ENCODE measurements around the gene NEK9.

Gene NEK9

DNA sequence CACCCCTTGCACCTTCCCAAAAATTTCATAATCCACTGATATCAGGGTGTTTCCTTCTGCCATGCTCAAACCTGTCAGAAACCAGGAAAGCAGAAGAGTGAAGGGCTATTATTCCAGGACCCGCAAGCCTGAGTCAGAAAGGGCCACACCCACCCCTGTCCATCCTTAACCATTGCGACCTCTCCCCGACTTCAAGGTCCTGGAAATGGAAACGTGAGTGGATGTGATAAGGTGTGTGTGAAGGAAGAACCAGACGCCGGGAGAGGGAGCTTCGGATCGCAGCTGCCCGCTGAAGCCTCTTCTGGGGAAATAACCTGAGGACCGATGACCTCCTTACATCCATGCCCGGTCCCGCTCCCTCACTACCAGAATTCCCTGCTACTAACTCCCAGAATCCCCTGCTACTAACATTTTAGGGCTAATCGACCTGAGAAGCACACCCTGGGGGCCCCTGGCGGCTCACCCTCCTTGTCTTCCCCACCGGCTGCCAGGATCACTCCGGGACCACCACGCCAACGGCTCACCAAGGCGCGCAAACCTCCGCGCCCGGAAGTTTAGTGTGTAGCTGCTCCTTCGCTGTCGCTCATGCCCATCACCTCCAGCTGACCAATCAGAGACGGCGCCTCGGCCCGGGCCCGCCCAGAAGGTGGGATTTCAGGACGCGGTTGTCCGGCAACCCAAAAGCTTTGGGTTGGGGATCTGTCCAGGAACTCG, 63.2 kb downstream of the NEK9 start, which contains the start of gene ACYP1:
Gene ACYP1 (minus strand): TSS at position 534 of the 714 bp plus-strand sequence. CDS start 471 bp downstream, at position 63.
- DNase-seq: peak; percentile 91

DNA sequence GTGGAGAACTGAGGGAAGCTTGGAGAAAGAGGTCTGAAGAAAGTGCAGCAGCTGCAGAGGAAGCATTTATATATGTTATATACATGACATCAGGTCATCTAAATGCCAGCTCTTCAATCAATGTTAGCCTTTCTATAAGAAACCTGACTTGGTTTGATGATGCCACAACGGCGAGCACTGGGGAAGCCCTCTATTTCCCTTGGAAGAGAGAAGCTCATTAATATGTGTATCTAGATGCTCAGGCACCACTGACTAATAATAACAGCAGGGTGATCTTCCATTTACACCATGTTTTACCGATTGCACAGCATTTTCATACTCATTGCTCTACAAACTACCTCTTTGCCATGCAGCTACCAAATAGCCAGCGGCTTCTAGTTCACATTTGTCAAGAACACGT, 63.8 kb downstream of the NEK9 start:
- no peak for DNase-seq

DNA sequence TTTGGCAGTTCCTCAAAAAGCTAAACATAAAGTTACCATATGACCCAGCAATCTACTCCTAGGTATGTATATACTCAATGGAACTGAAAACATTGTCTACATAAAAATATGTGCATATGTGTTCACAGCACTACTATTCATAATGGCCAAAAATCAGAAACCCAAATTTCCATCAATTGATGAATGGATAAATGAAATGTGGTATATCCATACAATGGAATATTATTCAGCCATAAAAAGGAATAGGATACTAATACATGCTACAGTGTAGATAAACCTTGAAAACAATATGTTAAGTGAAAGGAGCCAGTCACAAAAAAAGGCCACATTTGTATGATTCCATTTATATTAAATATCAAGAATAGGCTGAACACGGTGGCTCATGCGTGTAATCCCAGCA, 66.4 kb downstream of the NEK9 start:
- no peak for DNase-seq

DNA sequence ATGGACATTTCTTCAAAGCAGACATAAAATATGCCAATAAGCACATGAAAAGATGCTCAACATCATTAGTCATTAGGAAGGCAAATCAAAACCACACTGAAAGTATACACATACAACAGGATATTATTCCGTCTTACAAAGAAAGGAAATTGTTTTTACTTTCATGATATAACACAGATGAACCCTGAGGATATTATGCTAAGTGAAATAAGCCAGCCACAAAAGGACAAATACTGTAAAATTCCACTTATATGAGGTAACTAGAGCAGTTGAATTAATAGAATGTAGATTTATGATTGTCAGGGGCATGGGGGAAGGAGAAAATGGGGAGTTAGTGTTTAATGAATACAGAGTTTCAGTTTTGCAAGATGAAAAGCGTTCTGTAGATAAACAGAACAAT, 67.2 kb downstream of the NEK9 start:
- DNase-seq: peak; percentile 83

DNA sequence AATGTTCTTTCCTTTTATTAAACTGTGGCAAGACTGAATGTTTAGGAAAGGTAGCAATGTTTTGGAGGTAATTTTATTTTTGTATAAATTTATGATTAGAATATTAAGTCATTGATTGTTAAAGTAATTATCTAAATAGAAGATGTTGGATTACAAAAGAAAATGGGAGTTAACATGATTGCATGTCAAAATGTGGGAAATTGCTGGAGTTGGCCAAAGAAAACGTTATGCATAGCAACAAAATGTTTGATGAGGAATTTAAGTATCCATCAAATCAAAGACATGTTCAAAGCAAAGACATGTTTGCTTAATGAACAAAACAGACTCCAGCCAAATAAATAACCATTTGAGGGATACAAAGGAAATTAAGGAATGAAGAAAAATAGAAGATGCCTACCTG, 72.4 kb downstream of the NEK9 start:
- DNase-seq: no peak

DNA sequence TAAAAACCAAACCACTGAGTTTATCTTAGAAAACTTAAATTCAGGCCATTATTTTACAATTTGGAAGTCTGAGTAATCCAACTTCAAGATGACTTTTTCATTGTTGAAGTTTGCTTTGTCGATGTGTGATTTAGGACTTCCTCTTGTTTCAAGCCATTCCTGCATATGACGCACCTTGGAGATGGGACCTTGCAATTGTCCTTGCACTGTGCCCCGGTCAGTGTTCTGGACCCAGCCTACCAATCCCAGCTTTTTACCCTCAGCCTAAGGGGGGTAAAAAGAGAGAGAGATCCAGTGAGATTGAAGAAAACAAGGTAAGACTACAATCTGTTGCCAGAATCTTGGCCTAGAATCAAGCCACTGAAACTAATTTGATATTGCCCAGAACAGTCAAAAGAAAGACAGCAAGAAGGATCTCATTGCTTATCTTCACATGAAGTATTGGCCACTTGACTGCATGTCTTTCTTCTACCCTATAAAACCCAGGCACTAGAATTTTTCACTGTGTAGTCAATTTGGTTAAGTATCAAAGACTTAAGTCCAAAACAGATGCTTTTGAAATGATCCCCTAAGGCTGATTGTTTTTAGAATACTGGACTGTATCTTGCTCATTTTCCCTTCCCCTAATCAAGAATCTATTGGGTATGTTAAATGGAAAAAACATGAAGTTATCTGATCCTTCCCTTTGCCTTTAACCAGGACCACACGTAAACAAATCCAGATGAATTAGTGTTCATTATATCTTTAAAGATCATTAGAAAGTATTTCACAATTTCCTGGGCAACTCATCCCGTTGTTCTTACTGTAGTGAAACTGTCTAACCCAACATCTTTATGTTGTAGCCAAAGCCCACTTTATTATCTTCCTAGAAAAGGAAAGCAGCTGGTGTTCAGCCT, 73.2 kb downstream of the NEK9 start:
- peak; percentile 35 for DNase-seq

DNA sequence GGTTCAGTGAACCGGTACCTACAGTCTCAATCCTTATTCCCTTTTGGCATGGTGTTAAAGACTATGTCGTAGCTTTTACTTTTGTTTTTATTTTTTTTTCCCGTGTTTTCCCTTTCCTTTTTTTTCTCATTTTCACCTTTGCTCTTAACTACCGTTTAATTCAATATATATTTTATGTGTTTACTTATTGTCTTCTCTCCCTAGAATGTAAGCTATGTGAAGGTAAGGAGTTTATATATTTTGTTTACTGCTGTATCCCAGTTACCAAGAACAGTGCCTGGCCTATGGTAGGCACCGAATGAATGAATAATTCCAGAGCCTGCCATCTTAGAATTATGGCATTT, 75.3 kb downstream of the NEK9 start:
- DNase-seq: no peak

DNA sequence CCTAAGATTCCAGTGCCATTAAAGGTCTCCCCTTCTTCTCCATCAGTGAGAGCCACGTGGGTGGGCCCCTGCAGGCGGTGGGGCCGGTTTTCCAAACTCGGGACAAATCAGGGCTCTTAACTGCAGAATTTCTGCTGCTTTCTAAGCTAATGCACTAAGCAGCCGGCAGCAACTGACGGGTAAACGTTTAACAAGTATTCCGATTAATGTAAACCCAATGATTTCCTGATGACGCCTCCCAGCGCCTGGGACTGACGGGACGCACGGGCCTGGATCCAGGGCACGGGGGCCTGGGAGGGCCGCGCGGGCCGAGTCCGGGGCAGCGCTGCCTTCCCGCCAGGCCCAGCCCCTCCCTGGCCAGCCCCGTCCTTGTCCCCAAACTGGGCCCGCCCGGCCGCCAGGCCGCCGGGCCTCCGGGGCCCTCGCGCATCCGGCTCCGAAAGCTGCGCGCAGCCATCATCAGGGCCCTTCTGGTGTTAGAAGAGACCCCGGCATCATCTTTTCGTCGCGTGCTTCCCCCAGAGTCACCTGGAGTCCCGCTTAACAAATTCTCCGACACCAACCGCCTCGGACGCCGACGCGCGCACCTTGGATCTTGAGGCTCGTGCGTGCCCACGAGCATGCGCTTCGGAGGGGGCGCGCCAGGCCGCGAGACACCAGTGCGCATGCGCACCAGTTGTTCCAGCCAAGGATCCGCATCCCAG, 75.8 kb downstream of the NEK9 start, which contains the start of gene MLH3:
Gene MLH3 (minus strand): TSS at position 616 of the 704 bp plus-strand sequence. CDS start 1,812 bp downstream, outside the sequence.
- DNase-seq: peak; percentile 79

DNA sequence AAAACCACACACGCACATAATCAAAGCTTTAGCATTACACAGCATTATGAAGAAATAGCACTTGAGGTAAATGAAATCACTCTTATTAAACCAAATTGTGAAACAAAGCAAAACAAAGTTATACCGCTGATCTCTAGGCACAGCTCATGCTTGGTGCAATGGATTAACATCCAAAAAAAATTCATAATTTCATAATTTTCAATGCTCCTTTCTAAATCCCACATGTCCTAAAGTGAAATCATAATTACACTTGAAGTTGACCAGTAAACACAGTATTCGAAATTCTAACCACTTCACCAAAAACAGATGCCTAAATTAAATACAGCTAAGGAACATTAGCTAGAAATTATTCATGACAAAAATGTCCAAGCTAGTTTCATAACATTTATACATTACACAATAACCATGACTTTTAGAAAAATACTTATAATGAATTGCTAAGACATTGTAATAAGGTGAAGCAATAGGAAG, 77.1 kb downstream of the NEK9 start:
- DNase-seq: no peak

DNA sequence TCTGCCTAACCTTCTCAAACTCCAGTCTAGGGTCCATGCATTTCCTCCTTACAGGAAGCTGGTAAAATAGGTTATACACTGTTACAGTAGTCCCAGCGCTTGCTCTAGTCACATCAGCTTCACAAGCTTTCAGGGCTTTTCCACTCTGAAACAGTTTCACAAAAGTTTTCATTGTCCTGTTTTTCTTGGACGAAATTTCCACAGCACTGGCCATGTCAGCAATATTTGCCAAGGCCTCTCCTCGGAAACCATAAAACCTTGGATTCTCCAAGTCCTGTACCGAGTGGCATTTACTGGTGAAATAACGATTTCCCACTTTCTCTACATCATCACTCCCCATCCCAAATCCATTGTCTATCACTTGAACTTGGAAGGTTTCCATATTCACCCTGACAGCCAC, 77.7 kb downstream of the NEK9 start:
- no peak for DNase-seq

DNA sequence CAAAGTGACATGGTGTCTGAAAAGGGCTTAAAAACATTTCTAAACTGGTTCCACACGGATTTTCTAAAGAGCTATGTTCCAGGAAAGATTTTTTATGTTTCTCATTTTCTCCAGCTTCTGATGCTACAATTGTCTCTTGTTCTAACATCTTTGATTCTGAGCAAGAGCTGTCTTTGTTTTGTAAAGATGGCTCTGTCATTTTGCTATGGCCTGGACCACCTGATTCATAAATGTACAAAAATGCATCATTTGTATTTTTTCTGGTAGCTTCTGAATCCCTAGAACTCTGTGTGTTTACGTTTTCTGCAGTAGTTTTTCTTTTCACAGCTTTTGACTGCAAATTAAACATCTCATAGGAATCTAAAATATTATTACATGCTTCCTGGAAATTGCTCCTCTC, 78.7 kb downstream of the NEK9 start:
- DNase-seq: no peak

DNA sequence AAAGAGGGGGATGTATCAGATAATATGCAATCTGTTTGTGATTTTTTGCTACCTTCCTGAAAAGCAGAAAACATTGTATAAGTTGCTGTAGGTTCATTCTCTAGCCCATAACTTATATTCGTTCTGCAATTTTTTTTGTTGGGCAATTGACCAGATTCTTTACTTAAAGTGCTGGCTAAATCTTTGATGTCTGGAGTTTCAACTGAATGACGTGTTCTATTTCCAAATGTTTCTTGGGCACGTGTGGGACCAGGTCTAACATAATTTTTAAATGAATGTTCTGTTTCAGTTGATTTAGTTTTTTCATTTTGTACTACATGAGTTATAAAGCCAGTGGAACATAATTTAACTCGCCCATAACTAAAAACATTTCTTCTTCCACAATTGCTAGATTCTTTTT, 79.3 kb downstream of the NEK9 start:
- no peak for DNase-seq

DNA sequence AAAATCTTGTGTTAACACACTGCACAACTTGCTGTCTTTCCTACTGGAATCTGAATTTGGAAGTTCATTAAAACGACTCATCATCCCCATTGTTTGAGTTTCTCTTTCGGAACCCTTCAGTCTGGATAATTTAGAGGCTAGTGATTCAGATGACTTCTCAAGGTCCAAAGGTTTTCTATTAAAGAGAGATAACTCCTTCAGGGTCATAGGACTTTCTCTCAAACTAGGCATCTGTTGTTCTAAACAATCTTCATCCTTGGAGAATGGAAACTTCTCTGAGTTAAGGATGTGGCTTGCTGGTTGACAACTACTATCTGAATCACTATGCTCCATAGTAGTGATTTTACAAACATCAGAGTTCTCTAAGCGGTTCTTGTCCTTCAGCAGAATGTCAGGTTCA, 79.9 kb downstream of the NEK9 start:
- DNase-seq: peak; percentile 48

DNA sequence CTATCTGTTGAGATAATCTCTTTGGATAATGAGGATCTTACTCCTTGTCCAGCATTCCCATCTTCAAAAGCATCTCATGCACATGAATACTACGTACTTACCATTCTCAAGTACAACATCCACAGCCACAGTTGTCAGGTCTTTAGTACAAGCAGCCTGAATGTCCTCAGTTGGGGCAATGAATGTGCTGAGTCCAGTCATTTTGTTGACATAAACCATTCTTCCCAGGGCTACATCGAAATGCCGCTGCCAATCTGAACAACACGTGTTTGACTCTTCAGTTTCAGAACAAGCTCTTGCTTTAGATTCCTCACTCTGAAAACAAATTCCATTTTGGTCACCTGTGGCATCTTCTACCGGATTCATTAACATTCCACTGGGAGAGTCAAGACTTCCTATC, 80.6 kb downstream of the NEK9 start:
- no peak for DNase-seq

DNA sequence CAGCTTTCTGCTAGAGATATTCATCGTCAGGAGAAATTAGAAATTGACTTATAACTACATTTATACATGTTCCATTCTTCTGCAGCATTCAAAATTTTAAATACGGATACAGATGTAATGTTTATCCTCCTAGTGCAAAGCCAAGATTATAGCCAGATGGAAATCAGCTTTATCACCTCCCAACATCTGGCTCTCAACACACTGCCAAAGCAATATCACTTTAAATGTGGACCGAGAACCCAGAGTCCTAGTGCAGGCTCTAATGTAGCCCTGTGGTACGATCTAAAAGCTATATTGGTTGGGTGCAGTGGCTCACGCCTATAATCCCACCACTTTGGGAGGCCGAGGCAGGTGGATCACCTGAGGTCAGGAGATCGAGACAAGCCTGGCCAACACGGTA, 82.1 kb downstream of the NEK9 start:
- no peak for DNase-seq

DNA sequence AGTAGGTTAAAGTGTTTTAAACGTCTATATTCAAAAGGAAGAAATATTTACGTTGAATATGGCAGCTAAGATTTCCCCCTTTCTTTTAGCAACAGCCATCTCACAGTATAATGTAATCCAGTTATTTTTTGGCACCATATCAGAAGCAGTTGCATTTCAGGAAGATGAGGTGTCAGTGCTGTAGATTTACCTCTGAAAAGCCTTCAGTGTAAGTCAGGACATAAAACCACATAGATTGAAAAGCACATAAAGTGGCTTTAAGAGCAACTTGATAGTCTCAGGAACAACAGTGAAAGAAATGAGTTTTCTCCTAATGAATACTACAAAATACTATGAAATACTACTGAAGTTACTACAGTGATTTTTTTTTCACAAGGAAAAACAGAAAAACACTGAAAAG, 82.5 kb downstream of the NEK9 start:
- peak; percentile 69 for DNase-seq

DNA sequence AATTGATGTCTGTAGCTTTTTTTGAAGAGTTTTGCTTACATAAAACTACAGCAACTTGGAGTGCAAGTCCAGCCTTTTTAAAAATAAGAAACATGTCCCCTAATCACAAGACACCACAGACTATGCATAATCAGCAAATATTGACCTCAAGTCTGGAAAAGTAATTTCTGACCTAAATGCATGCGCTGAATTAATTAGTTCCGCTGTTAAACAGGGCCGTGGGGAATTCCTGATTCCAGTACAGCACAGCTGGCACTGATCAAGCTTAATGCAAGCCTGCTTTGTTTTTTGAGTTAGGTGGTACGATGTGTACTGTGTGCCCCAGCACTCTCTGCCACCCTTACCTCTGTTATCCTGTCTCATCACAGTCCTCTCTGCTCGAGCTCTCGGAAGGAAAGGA, 84.8 kb downstream of the NEK9 start:
- DNase-seq: peak; percentile 34

DNA sequence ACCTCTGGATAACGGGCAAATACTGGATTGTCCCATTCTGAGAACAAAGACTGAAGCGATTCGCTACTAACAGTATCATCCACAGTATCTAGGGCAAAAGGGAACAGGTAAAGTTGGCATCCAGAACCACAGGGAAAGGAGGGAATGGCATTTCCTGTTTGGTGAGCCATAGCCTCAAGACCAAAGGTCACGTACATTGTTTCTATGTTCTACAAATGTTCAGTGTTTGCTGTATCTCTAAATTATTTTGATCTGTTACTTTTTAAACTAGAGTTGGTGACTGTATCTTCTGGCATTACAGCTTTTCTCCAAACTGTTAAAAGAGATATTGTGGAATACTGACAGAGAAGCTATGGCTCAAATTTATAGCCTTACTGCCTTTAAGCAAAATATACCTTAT, 85.2 kb downstream of the NEK9 start:
- no peak for DNase-seq

DNA sequence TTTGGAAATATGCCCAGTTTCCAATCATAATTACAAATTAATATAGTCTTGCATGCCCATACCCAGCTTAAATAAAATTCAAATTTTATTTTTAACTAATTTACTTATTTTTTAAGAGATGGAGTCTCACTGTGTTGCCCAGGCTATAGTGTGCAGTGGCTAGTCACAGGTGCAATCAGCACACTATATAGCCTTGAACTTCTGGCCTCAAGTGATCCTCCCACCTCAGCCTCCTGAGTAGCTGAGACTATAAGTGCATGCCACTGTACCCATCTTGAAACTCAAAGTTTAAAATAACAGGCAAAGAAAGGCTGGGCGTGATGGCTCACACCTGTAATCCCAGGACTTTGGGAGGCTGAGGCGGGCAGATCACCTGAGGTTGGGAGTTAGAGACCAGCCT, 85.9 kb downstream of the NEK9 start:
- DNase-seq: no peak

DNA sequence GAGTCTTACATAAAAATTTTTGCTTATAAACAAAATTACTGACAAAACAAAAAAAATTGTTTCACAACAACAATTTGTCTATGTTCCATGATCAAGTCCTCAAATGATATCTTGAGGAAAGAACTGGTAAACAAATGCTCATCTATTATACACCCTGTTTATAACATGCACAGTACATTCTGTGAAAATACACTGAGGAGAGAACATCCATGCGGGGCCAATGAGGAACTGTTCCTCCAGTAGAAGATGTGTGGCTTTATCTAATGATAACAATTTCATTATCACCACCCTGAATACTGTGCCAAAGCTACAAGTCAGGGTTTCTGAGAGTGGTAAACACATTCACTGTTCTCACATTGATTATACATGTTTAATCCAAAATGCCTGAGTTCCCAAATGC, 86.3 kb downstream of the NEK9 start:
- DNase-seq: no peak

DNA sequence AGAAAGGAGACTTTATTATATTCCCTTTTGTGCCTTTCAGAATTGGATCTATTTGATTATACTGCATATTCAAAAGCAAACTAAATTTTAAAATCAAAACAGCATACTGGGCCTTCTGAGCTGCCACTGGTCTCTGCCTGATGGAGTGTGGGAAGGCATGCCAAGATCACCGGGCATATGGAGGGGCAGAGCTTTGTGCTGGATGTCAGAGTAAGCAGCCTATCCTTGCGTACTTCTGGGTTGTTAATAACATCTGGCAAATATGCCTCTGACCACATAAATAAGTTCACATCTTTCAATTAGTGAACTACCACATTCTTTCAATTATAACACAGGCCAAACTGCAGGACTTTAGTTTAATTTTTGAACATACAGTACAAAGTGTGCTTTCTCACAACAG, 93.9 kb downstream of the NEK9 start:
- DNase-seq: no peak

DNA sequence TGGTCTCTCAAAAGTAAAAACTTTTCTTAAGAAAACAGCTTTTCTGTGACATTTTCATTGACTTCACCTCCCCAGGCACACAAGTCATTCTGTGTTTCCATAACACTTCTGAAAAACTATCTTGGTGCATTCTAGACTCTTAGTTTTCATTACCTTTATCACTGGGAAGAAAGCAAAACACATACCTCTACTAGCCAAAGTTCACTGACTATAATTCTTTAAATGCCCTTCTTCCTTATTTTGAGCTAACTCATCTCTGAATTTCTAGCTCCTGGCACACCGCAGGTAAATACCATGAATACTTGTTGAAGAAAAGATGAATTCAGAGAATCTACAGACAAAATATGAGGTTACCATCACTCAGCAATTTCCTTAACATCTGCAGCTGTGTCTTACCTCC, 96.7 kb downstream of the NEK9 start:
- no peak for DNase-seq
